ENCODE results near the gene CDH23. TPM values are rescaled to one million over a fixed set of nuclear protein-coding genes. Genes with fewer than 3 reads are reported as not detected.

The CDH23 gene
- total RNA-seq, 1 experiment from 2014 or later, result 0.34 TPM

DNA sequence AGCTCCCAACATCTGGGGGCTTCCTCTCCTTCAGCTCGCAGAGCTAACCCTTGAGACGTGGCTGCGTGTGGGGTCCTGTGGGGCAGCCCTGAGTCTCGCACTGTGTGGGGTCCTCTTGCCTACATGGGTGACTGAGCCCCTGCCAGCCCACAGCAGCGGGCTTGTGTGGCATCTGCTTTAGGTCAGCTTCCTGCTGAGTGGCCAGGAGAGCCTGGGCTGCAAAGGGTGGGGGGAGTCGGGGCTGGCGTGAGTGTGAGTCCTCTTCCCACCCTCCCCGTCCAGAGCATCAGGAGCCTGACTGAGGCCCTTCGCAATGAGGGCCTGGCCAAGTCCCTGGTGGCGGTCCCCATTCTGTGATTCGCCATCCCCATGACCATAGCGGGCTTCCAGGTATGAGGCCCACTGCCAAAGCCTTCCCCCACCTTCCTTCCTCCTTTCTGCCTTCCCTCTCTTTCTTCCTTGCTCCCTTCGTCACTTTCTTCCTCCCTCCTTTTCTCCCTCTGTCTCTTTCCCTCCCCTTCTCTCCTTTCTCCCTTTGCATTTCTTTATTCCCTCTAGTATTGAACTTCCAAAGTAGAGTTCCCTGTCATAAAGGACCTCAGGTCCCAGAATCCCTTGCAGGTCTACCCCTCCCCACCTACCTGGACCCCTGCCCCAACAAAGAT is 85.2 kb downstream of the CDH23 start:
- H3K27ac Mint-ChIP-seq (ENCODE audit: unreplicated experiment), result no peak overlapping the region
- peaks cover 33% of the 10 kb centered on the region for H3K27me3 Mint-ChIP-seq (ENCODE audit: insufficient read depth, unreplicated experiment)
- H3K4me1 Mint-ChIP-seq (ENCODE audit: low read depth, unreplicated experiment), result no peaks in the 10 kb centered on the region
- DNase-seq, result no peak
- no peaks in the 10 kb centered on the region for H3K36me3 Mint-ChIP-seq (ENCODE audit: insufficient read depth, unreplicated experiment)
- POLR2A ChIA-PET, result no interaction called here
- Histone ChIP-seq H3K27me3 (replicated peaks; ENCODE audit: control insufficient read depth, insufficient read depth, low read length) (peaks cover 2% of the 10 kb centered on the region; the same call in 1 of the 2 replicates), H3K4me3 (ENCODE audit: low read depth, low read length) (no peak overlapping the region), H3K4me1 (no peaks in the 10 kb centered on the region), H3K36me3 (ENCODE audit: control insufficient read depth, insufficient read depth, low read length) (no peaks in the 10 kb centered on the region), H3K9me3 (no peaks in the 10 kb centered on the region)
- TF ChIP-seq, protein P1, sequence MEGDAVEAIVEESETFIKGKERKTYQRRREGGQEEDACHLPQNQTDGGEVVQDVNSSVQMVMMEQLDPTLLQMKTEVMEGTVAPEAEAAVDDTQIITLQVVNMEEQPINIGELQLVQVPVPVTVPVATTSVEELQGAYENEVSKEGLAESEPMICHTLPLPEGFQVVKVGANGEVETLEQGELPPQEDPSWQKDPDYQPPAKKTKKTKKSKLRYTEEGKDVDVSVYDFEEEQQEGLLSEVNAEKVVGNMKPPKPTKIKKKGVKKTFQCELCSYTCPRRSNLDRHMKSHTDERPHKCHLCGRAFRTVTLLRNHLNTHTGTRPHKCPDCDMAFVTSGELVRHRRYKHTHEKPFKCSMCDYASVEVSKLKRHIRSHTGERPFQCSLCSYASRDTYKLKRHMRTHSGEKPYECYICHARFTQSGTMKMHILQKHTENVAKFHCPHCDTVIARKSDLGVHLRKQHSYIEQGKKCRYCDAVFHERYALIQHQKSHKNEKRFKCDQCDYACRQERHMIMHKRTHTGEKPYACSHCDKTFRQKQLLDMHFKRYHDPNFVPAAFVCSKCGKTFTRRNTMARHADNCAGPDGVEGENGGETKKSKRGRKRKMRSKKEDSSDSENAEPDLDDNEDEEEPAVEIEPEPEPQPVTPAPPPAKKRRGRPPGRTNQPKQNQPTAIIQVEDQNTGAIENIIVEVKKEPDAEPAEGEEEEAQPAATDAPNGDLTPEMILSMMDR (IDR thresholded peaks at IDR 0.05; ENCODE audit: insufficient read depth in 1 of 2, low read depth in 1 of 2, low read length in 1 of 2, severe bottlenecking in 1 of 2, unreplicated experiment in 1 of 2), result no peak
- no peaks in the 10 kb centered on the region for H3K9me3 Mint-ChIP-seq (ENCODE audit: unreplicated experiment)
- intact Hi-C loops (cut with micrococcal nuclease; ENCODE audit: unreplicated experiment), result no loop called here
- no peak overlapping the region for H3K4me3 Mint-ChIP-seq (ENCODE audit: unreplicated experiment)
- BruUV-seq (replicated peaks), result no TSS peak
- CTCF ChIA-PET, result interaction anchor here (0.5 kb wide), 1 partner anchor 176 kb away, joined by 5 read pairs; no protein-coding TSS in a partner anchor

DNA sequence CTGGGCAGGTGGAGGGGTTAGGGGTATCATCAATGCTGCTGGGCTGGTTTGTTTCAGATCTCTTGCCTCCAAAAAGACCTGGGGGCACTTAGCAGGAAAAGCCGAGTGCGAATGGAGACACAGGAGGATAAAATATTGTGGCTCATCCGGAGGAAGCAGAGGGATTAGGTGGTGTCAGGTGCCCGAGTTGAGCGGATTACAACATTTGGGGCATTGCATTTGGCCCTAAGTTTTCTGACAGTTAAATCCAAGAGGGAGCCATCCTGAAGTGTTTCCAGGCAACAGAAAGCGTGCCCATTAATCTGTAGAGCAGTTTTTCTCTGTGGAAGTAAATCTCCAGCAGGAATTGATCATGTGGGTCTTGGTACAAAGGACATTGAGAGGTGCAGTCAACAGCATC is 85.9 kb downstream of the CDH23 start:
- no peak overlapping the region for H3K4me3 ChIP-seq (ENCODE audit: low read depth, low read length)
- H3K27me3 ChIP-seq (replicated peaks; ENCODE audit: control insufficient read depth, insufficient read depth, low read length), result peaks cover 2% of the 10 kb centered on the region; the same call in 1 of the 2 replicates
- Mint-ChIP-seq H3K4me1 (ENCODE audit: low read depth, unreplicated experiment) (no peaks in the 10 kb centered on the region), H3K4me3 (ENCODE audit: unreplicated experiment) (no peak overlapping the region), H3K9me3 (ENCODE audit: unreplicated experiment) (no peaks in the 10 kb centered on the region), H3K27ac (ENCODE audit: unreplicated experiment) (no peak overlapping the region), H3K27me3 (ENCODE audit: insufficient read depth, unreplicated experiment) (peaks cover 30% of the 10 kb centered on the region), H3K36me3 (ENCODE audit: insufficient read depth, unreplicated experiment) (no peaks in the 10 kb centered on the region)
- ChIA-PET CTCF (interaction anchor here (0.7 kb wide), 1 partner anchor 229 kb away, joined by 3 read pairs; no protein-coding TSS in a partner anchor), POLR2A (no interaction called here)
- no peaks in the 10 kb centered on the region for H3K4me1 ChIP-seq
- H3K36me3 ChIP-seq (ENCODE audit: control insufficient read depth, insufficient read depth, low read length), result no peaks in the 10 kb centered on the region
- intact Hi-C loops (cut with micrococcal nuclease; ENCODE audit: unreplicated experiment), result no loop called here
- no TSS peak for BruUV-seq (replicated peaks)
- no peak for DNase-seq
- no peaks in the 10 kb centered on the region for H3K9me3 ChIP-seq
- TF ChIP-seq, protein P1 (IDR thresholded peaks at IDR 0.05; ENCODE audit: insufficient read depth in 1 of 2, low read depth in 1 of 2, low read length in 1 of 2, severe bottlenecking in 1 of 2, unreplicated experiment in 1 of 2), result no peak

DNA sequence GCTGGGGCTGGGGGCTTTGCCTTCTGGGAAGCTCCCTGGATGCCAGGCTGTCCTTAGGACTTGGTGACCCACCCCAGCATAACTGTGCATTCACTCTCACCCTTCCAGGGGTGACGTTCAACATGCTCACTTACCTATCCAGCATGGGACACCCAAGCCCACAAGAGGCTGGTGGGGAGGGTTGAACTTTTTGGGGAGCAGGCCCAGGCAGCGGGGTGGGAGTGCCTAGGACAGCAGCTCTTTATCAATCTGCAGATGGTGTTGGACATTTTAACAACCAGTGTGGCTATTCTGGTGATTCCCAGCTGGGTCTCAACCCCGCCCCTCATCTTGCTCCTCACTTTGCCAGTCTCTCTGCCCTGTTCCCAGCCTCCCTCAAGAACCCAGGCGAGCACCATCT is 86.4 kb downstream of the CDH23 start:
- Histone ChIP-seq H3K27me3 (replicated peaks; ENCODE audit: control insufficient read depth, insufficient read depth, low read length) (peaks cover 2% of the 10 kb centered on the region; the same call in 1 of the 2 replicates), H3K36me3 (ENCODE audit: control insufficient read depth, insufficient read depth, low read length) (no peaks in the 10 kb centered on the region), H3K4me1 (no peaks in the 10 kb centered on the region), H3K4me3 (ENCODE audit: low read depth, low read length) (no peak overlapping the region), H3K9me3 (no peaks in the 10 kb centered on the region)
- no peak overlapping the region for H3K4me3 Mint-ChIP-seq (ENCODE audit: unreplicated experiment)
- POLR2A ChIA-PET, result no interaction called here
- TF ChIP-seq, protein P1 (IDR thresholded peaks at IDR 0.05; ENCODE audit: insufficient read depth in 1 of 2, low read depth in 1 of 2, low read length in 1 of 2, severe bottlenecking in 1 of 2, unreplicated experiment in 1 of 2), result no peak
- no TSS peak for BruUV-seq (replicated peaks)
- intact Hi-C loops (cut with micrococcal nuclease; ENCODE audit: unreplicated experiment), result no loop called here
- no peak overlapping the region for H3K27ac Mint-ChIP-seq (ENCODE audit: unreplicated experiment)
- CTCF ChIA-PET, result interaction anchor here (0.7 kb wide), 1 partner anchor 228 kb away, joined by 3 read pairs; no protein-coding TSS in a partner anchor
- no peaks in the 10 kb centered on the region for H3K4me1 Mint-ChIP-seq (ENCODE audit: low read depth, unreplicated experiment)
- peaks cover 24% of the 10 kb centered on the region for H3K27me3 Mint-ChIP-seq (ENCODE audit: insufficient read depth, unreplicated experiment)
- no peaks in the 10 kb centered on the region for H3K9me3 Mint-ChIP-seq (ENCODE audit: unreplicated experiment)
- no peak for DNase-seq
- H3K36me3 Mint-ChIP-seq (ENCODE audit: insufficient read depth, unreplicated experiment), result no peaks in the 10 kb centered on the region

Data from Caco-2 (cell line).